Raji (cell line): ENCODE results near the gene FAM76B.
A peak's percentile ranks its signal among the peaks of the same experiment; 100 is the strongest.

ENCODE experiments used
- POLR2A ChIP-seq: IDR thresholded peaks from 2 replicates; pipeline ENCODE4 v1.6.1; 2011; ENCODE audit warnings: low read depth, low read length, control low read depth; ENCODE audit not compliant: insufficient read depth

The FAM76B gene

GRCh38 chr11:95789506-95790122 lies at the start of gene FAM76B:
Gene FAM76B (minus strand): TSS chr11:95789782. CDS start chr11:95789478, 304 bp downstream.
- TF ChIP-seq POLR2A: peak; percentile 53; the same call in 1 of the 2 replicates

- TF ChIP-seq POLR2A: no peak
These were observed 46.3 kb upstream of the FAM76B start for GRCh38 chr11:95835768-95836488.

GRCh38 chr11:95835351-95835750 lies 45.8 kb upstream of the FAM76B start:
- TF ChIP-seq POLR2A: no peak

GRCh38 chr11:95833378-95833777 lies 43.8 kb upstream of the FAM76B start:
- no peak for TF ChIP-seq POLR2A

GRCh38 chr11:95832763-95833162 lies 43.2 kb upstream of the FAM76B start:
- no peak for TF ChIP-seq POLR2A

GRCh38 chr11:95831198-95831883 lies 41.8 kb upstream of the FAM76B start:
- no peak for TF ChIP-seq POLR2A

GRCh38 chr11:95829580-95830259 lies 40.1 kb upstream of the FAM76B start:
- TF ChIP-seq POLR2A: no peak

GRCh38 chr11:95827696-95828095 lies 38.1 kb upstream of the FAM76B start:
- no peak for TF ChIP-seq POLR2A

GRCh38 chr11:95821640-95822039 lies 32.1 kb upstream of the FAM76B start:
- TF ChIP-seq POLR2A: no peak

GRCh38 chr11:95816037-95816436 lies 26.5 kb upstream of the FAM76B start:
- no peak for TF ChIP-seq POLR2A

- no peak for TF ChIP-seq POLR2A
These were observed 16.3 kb upstream of the FAM76B start for GRCh38 chr11:95805869-95806268.

- no peak for TF ChIP-seq POLR2A
These were observed 14.4 kb upstream of the FAM76B start for GRCh38 chr11:95803973-95804372.

- no peak for TF ChIP-seq POLR2A
These were observed 13.2 kb upstream of the FAM76B start for GRCh38 chr11:95802806-95803205.

GRCh38 chr11:95800438-95800837 lies 10.9 kb upstream of the FAM76B start:
- no peak for TF ChIP-seq POLR2A

GRCh38 chr11:95799546-95799945 lies 10.0 kb upstream of the FAM76B start:
- TF ChIP-seq POLR2A: no peak
